PC-3 (cell line): ENCODE measurements around the gene EPHA10. TPM values are rescaled to one million over a fixed set of nuclear protein-coding genes. Genes with fewer than 3 reads are reported as not detected.

ENCODE experiments used
- ATAC-seq: fragments of 200-7000 bp; cut with Tn5 transposase; 2 replicates; pipeline ENCODE4 v1.9.1; 2020; ENCODE audit warnings: mild to moderate bottlenecking, moderate library complexity
- BruUV-seq: library from RNA; stranded (reverse); fragments of 400-500 nt; replicated peaks from 2 replicates; lab custom pipeline; 2021; lab: Mats Ljungman, UMichigan
- CTCF ChIA-PET: fragments of 300-600 bp; sonication (Branson Sonifier 250); formaldehyde crosslinking; loops from one replicate; lab custom pipeline; 2022; ENCODE audit warnings: antibody characterized with exemption; lab: Charles Lee
- POLR2A ChIA-PET: fragments of 300-600 bp; sonication (Branson Sonifier 250); formaldehyde crosslinking; loops from one replicate; lab custom pipeline; 2022; ENCODE audit warnings: antibody characterized with exemption; ENCODE audit not compliant: unreplicated experiment; lab: Charles Lee
- DNase-seq: peaks from one replicate; pipeline ENCODE4 v3.0.0-alpha.2; 2015
- H2AFZ ChIP-seq: fragments of 300-600 bp; sonication (generic); 2 replicates; pipeline ENCODE4 v1.6.0; 2016; ENCODE audit warnings: antibody characterized with exemption, low read length
- H3F3A ChIP-seq: fragments of 300-600 bp; sonication (generic); one replicate; pipeline ENCODE4 v1.6.0; 2017; ENCODE audit warnings: antibody characterized with exemption, low read length, control low read depth, mild to moderate bottlenecking; ENCODE audit not compliant: unreplicated experiment
- H3K27ac ChIP-seq: fragments of 300-600 bp; sonication (generic); 2 replicates; pipeline ENCODE4 v1.5.1; 2016; ENCODE audit warnings: mild to moderate bottlenecking, low read length
- H3K27me3 ChIP-seq: fragments of 300-600 bp; sonication (generic); 2 replicates; pipeline ENCODE4 v1.6.1; 2016; ENCODE audit warnings: low read length, mixed read lengths
- H3K36me3 ChIP-seq: fragments of 300-600 bp; sonication (generic); 2 replicates; pipeline ENCODE4 v1.6.1; 2016; ENCODE audit warnings: low read depth, mixed run types, low read length, mixed read lengths
- H3K4me1 ChIP-seq: fragments of 300-600 bp; sonication (generic); 2 replicates; pipeline ENCODE4 v1.5.1; 2016; ENCODE audit warnings: low read length; ENCODE audit not compliant: insufficient read depth
- H3K4me2 ChIP-seq: fragments of 300-600 bp; sonication (generic); 2 replicates; pipeline ENCODE4 v1.6.0; 2016; ENCODE audit warnings: low read length
- H3K4me3 ChIP-seq: fragments of 300-600 bp; sonication (generic); 2 replicates; pipeline ENCODE4 v1.5.1; 2016; ENCODE audit warnings: mild to moderate bottlenecking, low read length, mixed read lengths
- H3K79me2 ChIP-seq: fragments of 300-600 bp; sonication (generic); 2 replicates; pipeline ENCODE4 v1.6.1; 2017; ENCODE audit warnings: low read length, mixed read lengths
- H3K9ac ChIP-seq: fragments of 300-600 bp; sonication (generic); 2 replicates; pipeline ENCODE4 v1.6.0; 2016; ENCODE audit warnings: mild to moderate bottlenecking, low read length
- H3K9me2 ChIP-seq: fragments of 300-600 bp; sonication (generic); replicated peaks from 2 replicates; pipeline ENCODE4 v1.6.1; 2016; ENCODE audit warnings: mixed run types, low read length, mixed read lengths
- H3K9me3 ChIP-seq: fragments of 300-600 bp; sonication (generic); 2 replicates; pipeline ENCODE4 v1.6.1; 2016; ENCODE audit warnings: low read length, mixed read lengths
- H4K20me1 ChIP-seq: fragments of 300-600 bp; sonication (generic); 2 replicates; pipeline ENCODE4 v1.6.1; 2016; ENCODE audit warnings: low read length, mixed read lengths
- EZH2 ChIP-seq: fragments of 300-600 bp; sonication (generic); IDR thresholded peaks from one replicate; pipeline ENCODE4 v1.6.1; 2017; ENCODE audit warnings: antibody characterized with exemption, mild to moderate bottlenecking, low read length; ENCODE audit not compliant: unreplicated experiment
- EZH2phosphoT487 ChIP-seq: fragments of 300-600 bp; sonication (generic); IDR thresholded peaks from 2 replicates; pipeline ENCODE4 v1.6.1; 2018; ENCODE audit warnings: mild to moderate bottlenecking, antibody characterized with exemption, low read length, borderline replicate concordance
- intact Hi-C: fragments of 100-400 bp; cut with micrococcal nuclease; formaldehyde crosslinking; loops from 2 replicates; pipeline ENCODE4 v1.9.0; 2023
- total RNA-seq: library from RNA; depleted of rRNA; stranded (reverse); fragments of >200 nt; gene quantifications from 2 replicates; pipeline ENCODE4 v1.2.3, GENCODE V29; 2014
- TF ChIP-seq, protein P1 (sequence below): fragments of 300-600 bp; sonication (generic); conservative IDR thresholded peaks from 2 replicates; pipeline ENCODE4 v1.5.1; 2017; ENCODE audit warnings: antibody characterized with exemption, low read depth, mild to moderate bottlenecking, low read length

EPHA10 gene
- total RNA-seq, 1 experiment from 2014 or later: 3.5 TPM

DNA sequence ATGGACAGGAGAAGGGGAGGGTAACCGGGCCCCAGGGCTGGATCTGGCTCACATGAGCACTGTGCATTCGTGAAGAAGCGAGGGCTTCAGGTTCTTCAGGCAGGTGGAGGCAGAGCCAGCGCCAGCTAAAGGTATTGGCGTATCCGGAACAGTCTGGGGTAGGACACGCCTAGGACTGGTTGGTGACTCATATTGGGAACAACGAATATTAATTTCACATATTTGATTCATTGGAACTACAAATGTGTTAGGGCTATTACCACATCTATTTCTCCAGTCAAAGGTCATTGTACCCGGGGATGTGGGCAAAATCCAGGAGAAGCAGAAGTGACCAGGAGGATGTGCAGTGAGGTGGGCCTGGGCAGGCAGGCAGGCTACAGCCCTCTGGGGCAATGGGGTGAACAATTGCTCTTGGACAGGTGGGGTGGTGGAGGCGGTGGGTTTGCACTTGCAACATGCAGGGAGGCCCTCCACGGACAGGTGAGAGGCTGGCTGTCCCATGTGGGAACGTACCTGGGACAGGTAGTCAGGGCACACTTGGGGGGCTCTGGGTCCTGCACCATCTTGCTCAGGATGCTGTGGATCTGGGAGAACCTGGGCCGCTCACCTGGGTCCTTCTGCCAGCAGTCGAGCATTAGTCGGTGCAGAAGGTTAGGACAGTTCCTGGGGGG lies 45.9 kb downstream of the EPHA10 start:
- no peak overlapping the region for H3K27ac ChIP-seq
- H3K9ac ChIP-seq: no peak overlapping the region
- H3K79me2 ChIP-seq: no peaks in the 10 kb centered on the region
- intact Hi-C loops: no loop called here
- H3K9me2 ChIP-seq: no peaks in the 10 kb centered on the region
- no peak overlapping the region for H3K4me2 ChIP-seq
- H3K9me3 ChIP-seq: no peaks in the 10 kb centered on the region
- no peak overlapping the region for H3K4me3 ChIP-seq
- H3K4me1 ChIP-seq: no peaks in the 10 kb centered on the region
- no peak for TF ChIP-seq EZH2
- TF ChIP-seq, protein P1, sequence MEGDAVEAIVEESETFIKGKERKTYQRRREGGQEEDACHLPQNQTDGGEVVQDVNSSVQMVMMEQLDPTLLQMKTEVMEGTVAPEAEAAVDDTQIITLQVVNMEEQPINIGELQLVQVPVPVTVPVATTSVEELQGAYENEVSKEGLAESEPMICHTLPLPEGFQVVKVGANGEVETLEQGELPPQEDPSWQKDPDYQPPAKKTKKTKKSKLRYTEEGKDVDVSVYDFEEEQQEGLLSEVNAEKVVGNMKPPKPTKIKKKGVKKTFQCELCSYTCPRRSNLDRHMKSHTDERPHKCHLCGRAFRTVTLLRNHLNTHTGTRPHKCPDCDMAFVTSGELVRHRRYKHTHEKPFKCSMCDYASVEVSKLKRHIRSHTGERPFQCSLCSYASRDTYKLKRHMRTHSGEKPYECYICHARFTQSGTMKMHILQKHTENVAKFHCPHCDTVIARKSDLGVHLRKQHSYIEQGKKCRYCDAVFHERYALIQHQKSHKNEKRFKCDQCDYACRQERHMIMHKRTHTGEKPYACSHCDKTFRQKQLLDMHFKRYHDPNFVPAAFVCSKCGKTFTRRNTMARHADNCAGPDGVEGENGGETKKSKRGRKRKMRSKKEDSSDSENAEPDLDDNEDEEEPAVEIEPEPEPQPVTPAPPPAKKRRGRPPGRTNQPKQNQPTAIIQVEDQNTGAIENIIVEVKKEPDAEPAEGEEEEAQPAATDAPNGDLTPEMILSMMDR: no peak
- ChIA-PET POLR2A (no interaction called here), CTCF (no interaction called here)
- ATAC-seq (no peak), DNase-seq (peak; percentile 9)
- H3K27me3 ChIP-seq: no peaks in the 10 kb centered on the region
- no peaks in the 10 kb centered on the region for H3F3A ChIP-seq
- H2AFZ ChIP-seq: no peak overlapping the region
- no TSS peak for BruUV-seq
- no peaks in the 10 kb centered on the region for H3K36me3 ChIP-seq
- no peaks in the 10 kb centered on the region for H4K20me1 ChIP-seq

DNA sequence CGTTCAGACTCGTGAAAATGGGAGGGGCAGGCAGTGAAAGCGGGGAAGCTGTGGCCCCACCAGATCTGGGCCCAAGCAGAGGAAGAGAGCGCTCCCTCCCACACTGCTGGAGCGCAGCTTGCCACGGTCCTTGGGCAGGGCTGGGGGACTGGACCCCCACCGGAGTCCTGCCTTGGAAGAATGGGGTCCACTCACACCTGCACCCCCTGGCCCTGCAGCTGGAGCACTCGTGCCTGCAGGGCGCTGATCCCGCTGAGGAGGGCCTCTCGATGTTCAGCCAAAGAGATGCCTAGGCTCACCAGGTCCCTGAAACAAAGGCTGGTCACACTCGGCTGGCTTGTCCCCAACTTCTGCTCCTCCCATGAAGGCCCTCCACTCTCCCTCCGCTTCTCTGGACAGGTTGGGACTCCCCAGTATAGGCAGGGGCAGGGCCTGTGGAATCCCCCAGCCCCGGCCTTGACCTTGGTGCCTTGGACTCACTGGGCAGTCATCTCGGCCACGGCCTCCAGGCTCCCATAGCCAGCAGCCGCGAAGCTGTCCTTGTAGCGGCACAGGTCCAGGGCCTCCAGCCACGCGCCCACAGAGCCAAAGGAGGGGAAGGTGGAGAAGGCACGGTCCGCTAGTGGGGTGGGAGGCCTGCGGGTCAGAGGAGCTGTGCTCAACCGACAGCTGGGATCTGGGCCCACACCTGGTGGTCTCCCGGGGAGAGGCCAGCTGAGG lies 46.6 kb downstream of the EPHA10 start:
- DNase-seq: no peak
- Histone ChIP-seq H3K4me3 (no peak overlapping the region), H2AFZ (no peak overlapping the region), H3K4me1 (no peaks in the 10 kb centered on the region), H3K27me3 (no peaks in the 10 kb centered on the region), H3K79me2 (no peaks in the 10 kb centered on the region), H3K4me2 (no peak overlapping the region), H3F3A (no peaks in the 10 kb centered on the region), H3K9me3 (no peaks in the 10 kb centered on the region), H3K27ac (no peak overlapping the region), H4K20me1 (no peaks in the 10 kb centered on the region), H3K36me3 (no peaks in the 10 kb centered on the region), H3K9ac (no peak overlapping the region), H3K9me2 (no peaks in the 10 kb centered on the region)
- intact Hi-C loops: no loop called here
- ChIA-PET CTCF (no interaction called here), POLR2A (no interaction called here)
- no peak for ATAC-seq
- BruUV-seq: no TSS peak
- TF ChIP-seq EZH2 (no peak), EZH2phosphoT487 (no peak)
- TF ChIP-seq, protein P1: no peak

DNA sequence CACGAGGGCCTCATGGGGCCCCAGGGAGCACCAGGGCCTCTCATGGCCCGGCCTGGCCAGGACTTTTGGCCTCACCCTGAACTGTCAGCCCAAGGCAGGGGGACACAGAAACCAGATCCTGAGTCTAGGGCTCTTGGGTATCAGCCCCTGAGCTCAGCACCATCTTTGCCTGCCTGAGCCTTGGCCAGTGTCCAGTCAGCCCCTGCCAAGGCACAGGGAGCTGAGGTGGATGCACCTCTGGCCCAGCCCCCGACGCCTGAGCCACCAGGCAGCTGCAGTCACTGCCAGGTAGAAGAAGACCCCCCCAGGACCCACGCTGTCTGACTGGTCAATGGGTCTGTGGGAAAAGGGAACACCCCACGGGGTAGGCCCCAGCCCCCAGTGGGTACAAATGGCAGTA lies 47.3 kb downstream of the EPHA10 start:
- BruUV-seq: no TSS peak
- Histone ChIP-seq H3K4me2 (no peak overlapping the region), H3K79me2 (no peaks in the 10 kb centered on the region), H3K36me3 (no peaks in the 10 kb centered on the region), H3K4me1 (no peaks in the 10 kb centered on the region), H3K9me2 (no peaks in the 10 kb centered on the region), H3F3A (no peaks in the 10 kb centered on the region), H3K4me3 (no peak overlapping the region), H3K9me3 (no peaks in the 10 kb centered on the region), H4K20me1 (no peaks in the 10 kb centered on the region), H3K9ac (no peak overlapping the region), H3K27ac (no peak overlapping the region), H3K27me3 (no peaks in the 10 kb centered on the region), H2AFZ (no peak overlapping the region)
- DNase-seq (no peak), ATAC-seq (no peak)
- TF ChIP-seq, protein P1: no peak
- TF ChIP-seq EZH2phosphoT487: no peak
- TF ChIP-seq EZH2: no peak
- ChIA-PET CTCF (no interaction called here), POLR2A (no interaction called here)
- intact Hi-C loops: no loop called here
